HG02852 (cell line): Measurements from ENCODE around the gene LRRN2.

Source experiments
- ATAC-seq: cut with Tn5 transposase; IDR thresholded peaks from one replicate; pipeline ENCODE4 v1.9.1; 2021; ENCODE audit warnings: mild to moderate bottlenecking, moderate library complexity; ENCODE audit not compliant: unreplicated experiment

Gene LRRN2

GRCh38 chr1:204712708-204713430, 27.3 kb upstream of the LRRN2 start:
- ATAC-seq = no peak

- no peak for ATAC-seq
Measured at GRCh38 chr1:204711947-204712701, 26.6 kb upstream of the LRRN2 start.

GRCh38 chr1:204711103-204711946, 25.8 kb upstream of the LRRN2 start:
- ATAC-seq = no peak

- no peak for ATAC-seq
Measured at GRCh38 chr1:204709960-204710912, 24.7 kb upstream of the LRRN2 start.

GRCh38 chr1:204709021-204709420, 23.5 kb upstream of the LRRN2 start:
- ATAC-seq = no peak

GRCh38 chr1:204706838-204707509, 21.4 kb upstream of the LRRN2 start:
- ATAC-seq = no peak

GRCh38 chr1:204705888-204706837, 20.6 kb upstream of the LRRN2 start:
- ATAC-seq = no peak

GRCh38 chr1:204705493-204705811, 19.9 kb upstream of the LRRN2 start:
- ATAC-seq = no peak

GRCh38 chr1:204704794-204705492, 19.4 kb upstream of the LRRN2 start:
- no peak for ATAC-seq

GRCh38 chr1:204703826-204704612, 18.5 kb upstream of the LRRN2 start:
- no peak for ATAC-seq

- no peak for ATAC-seq
Measured at GRCh38 chr1:204703268-204703664, 17.7 kb upstream of the LRRN2 start.

GRCh38 chr1:204702552-204703267, 17.2 kb upstream of the LRRN2 start:
- ATAC-seq = no peak

- no peak for ATAC-seq
Measured at GRCh38 chr1:204701229-204701628, 15.7 kb upstream of the LRRN2 start.

- no peak for ATAC-seq
Measured at GRCh38 chr1:204697893-204698292, 12.4 kb upstream of the LRRN2 start.

- no peak for ATAC-seq
Measured at GRCh38 chr1:204696606-204697005, 11.1 kb upstream of the LRRN2 start.

- ATAC-seq = no peak
Measured at GRCh38 chr1:204695692-204696091, 10.2 kb upstream of the LRRN2 start.

- no peak for ATAC-seq
Measured at GRCh38 chr1:204694145-204694544, 8.6 kb upstream of the LRRN2 start.
